Right renal pelvis (tissue), 4 donors: ENCODE data around the gene SLC15A5. TPM values are rescaled to one million over a fixed set of nuclear protein-coding genes. Genes with fewer than 3 reads are reported as not detected.

Experiments used
- DNase-seq, 4 donors: peaks; one replicate each; pipeline ENCODE4 v3.0.0-alpha.2; 2013; ENCODE audit warnings: low read depth in 4 of 4, low spot score in 3 of 4, missing footprints in 1 of 4
- polyA plus RNA-seq, 4 donors: library from polyadenylated mRNA; unstranded; fragments of 120-200 nt; gene quantifications; one replicate each; pipeline ENCODE4 v1.2.1, GENCODE V29; 2013; ENCODE audit not compliant: insufficient read length in 4 of 4

Gene SLC15A5, protein sequence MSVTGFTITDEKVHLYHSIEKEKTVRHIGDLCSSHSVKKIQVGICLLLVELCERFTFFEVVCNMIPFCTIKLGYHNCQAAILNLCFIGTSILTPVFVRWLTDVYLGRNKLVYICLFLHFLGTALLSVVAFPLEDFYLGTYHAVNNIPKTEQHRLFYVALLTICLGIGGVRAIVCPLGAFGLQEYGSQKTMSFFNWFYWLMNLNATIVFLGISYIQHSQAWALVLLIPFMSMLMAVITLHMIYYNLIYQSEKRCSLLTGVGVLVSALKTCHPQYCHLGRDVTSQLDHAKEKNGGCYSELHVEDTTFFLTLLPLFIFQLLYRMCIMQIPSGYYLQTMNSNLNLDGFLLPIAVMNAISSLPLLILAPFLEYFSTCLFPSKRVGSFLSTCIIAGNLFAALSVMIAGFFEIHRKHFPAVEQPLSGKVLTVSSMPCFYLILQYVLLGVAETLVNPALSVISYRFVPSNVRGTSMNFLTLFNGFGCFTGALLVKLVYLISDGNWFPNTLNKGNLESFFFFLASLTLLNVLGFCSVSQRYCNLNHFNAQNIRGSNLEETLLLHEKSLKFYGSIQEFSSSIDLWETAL
- polyA plus RNA-seq = not detected

DNA sequence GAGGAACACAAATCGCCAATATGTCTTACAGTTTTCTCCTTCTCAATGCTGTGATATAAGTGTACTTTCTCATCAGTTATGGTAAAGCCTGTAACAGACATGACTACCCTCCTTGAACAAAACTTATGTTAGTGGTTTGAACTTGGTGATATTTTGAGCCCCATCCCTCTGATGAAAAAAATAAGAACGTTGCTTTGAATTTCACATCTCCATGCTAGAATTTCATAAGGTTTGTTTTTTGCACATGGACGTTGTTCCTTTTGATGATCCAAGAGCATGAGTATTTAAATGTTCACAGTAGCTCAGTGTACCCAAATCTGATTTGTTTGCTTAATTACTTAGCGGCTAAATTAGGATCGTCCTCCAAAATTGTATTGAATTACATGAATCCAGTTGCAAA, at the start of gene SLC15A5:
TSS of gene SLC15A5 (minus strand) at position 101 of the 400 bp plus-strand sequence. CDS start at position 101, 0 bp downstream.
- no peak for DNase-seq

DNA sequence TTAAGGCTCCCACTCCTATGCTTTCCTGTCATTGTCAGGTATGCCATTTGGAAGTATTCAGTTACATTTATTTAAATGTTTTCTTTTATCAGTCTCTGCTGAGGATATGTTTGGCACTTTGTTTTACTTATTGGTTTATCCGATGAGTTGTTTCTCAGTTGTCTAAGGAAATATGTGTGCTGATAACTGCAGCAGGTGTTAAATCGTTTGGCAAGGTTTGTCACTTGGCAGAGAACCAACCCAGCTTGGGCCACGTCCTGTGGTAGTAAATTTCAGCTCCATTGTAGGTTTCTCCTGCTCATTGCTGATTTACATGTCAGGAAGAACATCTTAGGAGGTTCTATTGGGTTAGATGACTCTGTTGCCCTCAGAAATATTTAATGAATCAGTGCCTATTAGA, 47.9 kb upstream of the SLC15A5 start:
- no peak for DNase-seq

DNA sequence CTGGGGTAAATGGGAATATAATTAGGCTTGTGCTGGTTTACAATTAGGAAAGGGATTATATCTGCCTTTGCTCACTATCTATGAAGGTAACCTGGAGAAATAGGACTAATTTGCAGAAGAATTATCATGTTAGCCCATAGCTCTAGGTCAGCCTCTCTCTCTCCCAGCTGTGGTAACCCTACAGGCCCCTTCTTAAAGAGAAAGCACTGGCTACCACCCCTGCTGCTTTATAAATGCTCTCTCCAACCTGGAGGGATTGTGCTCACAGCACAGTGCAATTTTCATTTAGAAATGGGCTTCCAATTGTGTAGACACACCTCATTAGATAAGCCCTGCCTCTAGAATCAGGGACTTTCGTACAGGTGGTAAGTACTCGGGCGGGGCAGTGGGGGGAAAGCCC, 47.3 kb upstream of the SLC15A5 start:
- no peak for DNase-seq

DNA sequence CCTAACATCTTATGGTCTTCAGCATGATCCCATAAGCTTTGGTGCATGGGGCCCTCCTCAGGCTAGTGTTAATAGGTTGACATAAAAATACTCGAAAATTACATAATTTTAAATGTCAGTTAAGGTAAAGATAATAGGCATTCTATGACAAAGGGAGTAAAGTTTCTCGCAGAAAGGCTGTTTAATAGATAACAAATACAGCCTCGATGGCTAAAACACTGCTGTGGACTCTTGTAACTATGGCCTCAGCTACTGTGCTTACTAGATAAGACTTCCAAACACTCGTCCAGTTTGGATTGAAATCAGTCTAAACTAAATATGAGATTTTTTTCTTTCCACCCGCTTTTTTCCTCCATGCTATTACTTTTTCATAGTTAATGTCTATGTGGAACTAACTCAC, 46.8 kb upstream of the SLC15A5 start:
- no peak for DNase-seq

DNA sequence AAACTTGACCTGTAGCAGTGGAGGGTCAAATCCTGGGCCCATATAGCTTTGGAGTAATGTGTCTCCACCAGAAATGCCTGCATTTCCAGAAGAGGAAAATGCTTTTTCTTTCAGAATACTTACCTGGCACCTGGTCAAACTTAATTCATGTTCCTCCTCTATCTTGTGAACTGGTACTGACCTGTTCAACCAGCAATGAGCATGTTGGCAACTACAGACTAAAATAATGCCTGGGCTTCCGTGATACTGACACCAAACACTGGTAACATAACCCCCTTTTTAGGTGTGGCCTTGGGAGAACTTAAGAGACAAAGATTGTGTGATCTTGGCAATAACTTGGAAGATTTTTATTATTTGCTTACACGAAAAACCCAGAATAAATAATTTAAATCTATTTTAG, 46.2 kb upstream of the SLC15A5 start:
- DNase-seq = no peak

DNA sequence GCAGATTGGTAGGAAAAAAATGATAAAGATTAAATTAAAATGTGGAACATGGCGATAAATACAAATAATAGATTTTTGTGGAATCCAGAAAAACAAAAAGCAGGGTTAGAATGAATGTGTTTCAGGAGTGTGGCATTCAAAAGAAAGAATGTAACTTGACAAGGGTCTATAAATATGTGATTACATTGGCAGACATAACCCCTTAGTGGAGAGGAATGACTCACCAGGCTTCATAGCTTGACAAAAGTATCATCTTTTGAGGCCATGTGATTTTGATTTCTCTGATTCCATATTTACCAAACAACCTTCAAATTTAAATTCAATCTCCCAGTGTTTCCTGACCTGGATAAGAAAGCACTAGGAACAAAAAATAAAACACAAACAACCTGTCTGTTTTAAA, 45.5 kb upstream of the SLC15A5 start:
- no peak for DNase-seq

DNA sequence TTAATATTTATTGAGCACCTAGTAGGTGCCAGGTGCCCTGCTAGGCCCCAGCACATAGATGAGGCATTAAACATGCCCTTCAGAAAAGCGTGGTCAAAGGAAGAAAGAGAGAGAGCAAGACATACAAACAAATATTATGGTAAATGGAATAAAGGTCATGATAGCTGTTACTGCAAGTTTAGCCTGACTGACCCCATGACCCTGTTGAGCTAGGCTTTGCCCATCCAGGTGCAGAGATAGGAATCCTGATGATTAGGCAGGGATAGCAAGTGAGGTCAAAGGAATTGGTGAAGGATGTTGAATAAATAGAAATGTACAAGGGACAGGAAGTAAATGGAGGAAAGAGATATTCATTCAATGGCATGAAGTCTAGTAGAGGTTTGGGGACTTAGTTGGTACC, 33.4 kb upstream of the SLC15A5 start:
- DNase-seq = no peak

DNA sequence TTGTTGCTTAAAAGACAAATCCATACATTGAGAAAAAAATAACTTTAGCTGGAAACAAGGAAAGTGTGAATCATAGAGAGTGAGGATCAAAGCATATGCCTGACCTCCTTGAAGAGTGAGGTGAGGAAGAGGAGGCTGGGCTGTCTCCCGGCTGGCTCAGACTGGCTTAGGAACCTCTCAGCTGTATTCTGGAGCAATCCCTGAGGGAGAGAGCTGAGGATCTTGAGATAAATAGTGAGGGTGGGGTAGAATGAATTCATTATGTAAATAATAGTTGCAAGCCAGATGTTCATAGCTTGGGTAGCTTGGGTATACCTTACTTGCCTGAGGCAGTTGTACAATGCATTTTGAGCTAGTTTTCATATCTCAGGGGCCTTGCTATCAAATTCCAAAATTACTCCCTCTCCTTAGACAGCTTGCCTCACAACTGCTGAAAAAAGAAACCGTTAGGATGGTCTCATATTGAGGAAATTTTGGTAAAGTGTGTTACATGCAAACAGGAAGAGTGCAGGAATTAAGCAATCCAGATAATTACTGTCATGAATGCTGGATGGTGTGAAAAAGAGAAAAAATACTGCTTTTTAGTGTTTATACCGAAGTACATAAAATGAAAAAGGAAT, 30.5 kb upstream of the SLC15A5 start:
- no peak for DNase-seq

DNA sequence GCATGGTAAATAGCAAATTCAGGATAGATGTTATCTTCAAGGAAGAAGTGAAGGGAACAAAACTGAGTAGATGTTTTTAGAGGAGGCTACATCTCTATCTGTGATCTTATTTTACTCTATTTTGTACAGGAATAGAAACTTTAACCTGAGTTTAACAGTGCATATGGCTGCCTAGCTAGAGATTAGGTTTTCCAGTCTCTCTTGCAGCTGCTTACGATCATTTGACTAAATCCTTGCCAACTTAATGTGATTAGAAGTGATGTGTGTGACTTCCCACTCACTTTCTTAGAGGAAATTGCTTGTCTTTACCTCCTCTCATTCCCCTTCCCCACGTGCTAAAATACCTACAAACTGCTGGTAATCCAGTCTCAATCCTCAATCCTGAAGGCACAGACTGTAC, 26.5 kb upstream of the SLC15A5 start:
- DNase-seq = no peak

DNA sequence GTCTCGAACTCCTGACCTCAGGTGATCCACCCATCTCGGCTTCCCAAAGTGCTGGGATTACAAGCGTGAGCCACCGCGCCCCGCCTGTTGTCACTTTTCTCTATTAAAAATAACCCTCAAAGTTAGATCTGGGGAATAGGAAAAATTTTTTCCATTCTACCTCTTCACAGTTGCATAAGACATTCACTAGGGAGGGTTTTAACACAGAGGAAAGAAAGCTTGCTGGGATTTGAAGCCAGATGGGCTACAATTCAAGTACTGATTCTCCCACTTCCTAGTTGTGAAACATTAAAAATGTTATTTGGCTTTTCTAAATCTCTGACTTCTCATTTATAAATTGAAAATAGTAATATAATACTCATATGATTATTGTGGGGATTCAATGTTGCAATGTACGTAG, 23.3 kb upstream of the SLC15A5 start:
- no peak for DNase-seq

DNA sequence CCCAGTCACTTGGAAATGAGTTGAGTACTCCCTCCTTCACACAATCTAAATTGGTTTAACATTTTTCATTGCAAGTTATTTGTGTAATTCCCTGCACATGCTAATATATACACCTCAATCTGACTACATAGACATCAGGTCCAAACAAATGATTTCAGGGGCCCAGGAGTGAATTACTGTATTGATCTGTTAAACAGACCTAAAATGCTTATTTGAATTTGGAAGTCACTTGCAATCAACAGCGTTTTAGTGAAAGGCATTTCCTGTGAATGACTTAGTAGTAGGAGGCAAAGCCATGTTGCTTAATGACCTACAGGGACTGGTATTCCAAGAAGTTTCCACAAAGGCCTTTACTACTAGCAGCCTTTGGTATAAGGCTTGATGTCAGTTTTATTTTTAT, 22.6 kb upstream of the SLC15A5 start:
- DNase-seq = no peak

DNA sequence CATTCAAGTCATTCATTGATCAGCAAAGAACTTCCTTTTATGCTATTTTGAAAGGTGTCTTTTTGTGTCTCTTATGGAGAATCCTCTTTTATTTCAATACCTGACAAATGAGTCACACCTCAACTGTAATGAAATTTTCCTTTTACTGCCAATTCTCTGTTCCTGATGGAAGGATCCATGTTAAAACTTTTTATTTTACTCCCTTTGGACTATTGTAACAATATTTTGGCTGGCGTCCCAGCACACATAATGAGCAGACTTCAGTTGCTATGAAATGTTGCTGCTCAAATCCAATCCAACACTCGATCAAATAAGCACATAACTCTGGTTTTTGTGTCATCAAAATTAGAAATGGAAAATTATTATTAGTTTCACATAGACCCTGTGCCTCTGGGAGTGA, 21.9 kb upstream of the SLC15A5 start:
- DNase-seq = no peak

DNA sequence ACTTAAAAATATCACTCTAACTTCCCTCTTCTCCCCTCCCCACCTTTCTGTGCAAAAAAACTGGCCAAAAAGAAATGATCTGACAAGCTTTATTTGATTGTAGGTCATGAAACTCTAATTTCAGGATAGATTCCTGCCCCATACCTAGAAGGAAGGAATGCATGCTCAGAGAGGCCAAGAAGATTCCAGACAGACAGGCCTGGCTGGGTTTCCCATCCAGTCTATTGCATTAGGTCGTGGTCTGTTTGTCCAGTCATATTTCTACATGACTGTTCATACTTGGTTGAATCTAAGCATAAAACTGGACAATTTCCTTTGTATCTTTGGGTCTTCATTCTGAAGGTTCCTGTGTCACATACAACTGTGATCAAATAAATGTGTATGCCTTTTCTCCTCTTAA, 20.0 kb upstream of the SLC15A5 start:
- no peak for DNase-seq

DNA sequence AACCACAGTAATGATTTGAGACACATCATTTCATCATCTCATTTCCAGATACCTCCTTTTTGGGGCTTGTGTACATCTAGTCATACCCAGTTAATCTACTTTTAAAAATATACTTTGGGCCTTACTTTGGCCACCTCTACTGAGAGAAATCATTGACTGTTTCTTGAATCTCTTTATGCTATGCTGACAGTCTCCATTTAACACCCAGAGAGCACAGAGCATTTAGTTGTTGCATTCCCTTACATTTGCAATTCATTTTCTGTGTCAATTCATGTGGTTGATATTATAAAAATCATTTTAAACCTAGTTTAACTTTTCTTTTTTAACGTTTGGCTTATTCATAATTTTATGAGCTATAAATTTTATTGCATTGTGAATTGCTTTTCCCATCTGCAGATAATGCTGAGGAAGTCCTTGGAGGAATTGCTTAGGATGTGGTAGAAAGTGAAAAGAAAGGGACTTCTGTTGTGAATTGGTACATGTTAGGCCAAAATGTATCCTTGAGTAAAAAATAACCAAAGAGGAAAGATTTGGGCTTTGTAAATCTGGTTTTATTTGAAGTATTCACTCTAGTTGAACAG, 17.0 kb upstream of the SLC15A5 start:
- DNase-seq = no peak

DNA sequence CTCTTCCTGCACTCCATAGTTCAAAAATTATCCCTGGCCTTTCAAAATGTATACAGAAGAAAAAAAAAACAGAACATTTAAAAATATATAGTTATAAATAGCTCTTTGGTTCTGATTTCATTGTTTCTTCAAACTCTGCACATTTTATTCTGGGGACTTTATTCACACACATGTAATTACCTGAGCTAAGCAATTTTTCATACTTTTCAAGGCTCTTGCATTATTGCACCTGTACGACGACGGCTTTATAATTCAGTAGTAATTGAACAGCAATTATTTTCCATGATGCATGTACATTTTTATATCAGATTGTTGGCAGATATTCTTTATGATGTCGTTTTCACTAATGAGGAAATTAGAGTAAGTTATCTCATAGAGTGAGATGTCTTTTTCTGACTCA, 13.5 kb upstream of the SLC15A5 start:
- DNase-seq = no peak

DNA sequence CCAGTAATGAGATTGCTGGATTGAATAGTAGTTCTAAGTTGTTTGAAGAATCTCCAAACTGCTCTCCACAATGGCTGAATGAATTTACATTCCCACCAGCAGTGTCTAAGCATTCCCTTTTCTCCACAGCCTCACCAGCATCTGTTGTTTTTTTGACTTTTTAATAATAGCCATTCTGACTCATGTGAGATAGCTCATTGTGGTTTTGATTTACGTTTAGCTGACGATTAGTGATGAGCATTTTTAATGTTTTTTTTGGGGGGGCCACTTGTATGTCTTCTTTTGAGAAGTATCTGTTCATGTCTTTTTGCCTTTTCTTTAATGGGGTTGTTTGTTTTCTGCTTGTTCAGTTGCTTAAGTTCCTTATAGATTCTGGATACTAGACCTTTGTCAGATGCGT, 8.1 kb upstream of the SLC15A5 start:
- DNase-seq = no peak

DNA sequence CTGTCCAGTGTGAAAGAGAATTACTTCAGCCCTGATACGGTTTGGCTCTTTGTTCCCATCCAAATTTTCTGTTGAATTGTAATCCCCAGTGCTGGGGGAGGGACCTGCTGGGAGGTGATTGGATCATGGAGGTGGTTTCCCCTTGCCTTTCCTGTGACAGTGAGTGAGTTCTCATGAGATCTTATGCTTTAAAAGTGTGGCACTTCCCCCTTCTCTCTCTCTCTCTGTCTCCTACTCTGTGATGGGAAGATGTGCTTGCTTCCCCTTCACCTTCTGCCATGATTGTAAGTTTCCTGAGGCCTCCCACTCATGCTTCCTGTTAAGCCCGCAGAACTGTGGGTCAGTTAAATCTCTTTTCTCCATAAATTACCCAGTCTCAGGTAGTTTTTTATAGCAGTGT, 5.5 kb upstream of the SLC15A5 start:
- DNase-seq = no peak

DNA sequence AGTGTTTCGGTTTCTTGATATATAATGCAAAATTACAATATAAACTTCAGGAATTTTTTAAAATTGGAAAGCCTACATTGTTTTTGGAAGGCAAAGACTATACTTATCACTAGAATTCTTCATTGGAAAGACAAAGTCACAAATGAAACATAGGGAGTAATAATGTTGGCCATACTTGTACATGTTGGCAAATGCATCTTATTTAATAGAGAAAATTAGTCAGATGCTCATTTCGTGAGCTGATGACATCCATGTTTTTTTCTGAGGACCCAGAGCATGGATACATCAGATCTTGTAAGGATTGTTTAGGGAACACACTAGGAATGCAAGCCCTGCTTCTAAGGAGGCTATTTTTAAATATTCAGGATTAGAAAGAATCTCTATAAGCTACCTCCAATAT, 4.6 kb upstream of the SLC15A5 start:
- no peak for DNase-seq

DNA sequence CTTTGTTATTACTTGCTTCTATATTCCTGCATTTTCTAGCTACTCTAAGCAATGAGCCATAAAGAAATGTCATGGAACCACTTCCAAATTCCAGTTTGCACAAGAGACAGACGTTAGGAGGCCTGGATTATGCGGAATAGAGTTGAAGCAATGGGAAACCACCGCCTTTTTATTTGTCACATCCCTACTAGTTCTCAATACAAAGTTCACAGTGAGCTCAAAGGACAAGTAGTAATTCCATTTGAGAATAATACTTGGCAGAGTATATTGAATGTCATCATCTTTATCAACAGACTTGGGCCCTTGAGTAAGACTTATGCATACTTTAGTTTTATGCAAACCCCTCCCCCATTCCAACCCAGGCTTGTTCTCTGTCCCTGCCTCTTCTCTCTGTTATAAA, 3.7 kb upstream of the SLC15A5 start:
- DNase-seq = no peak

DNA sequence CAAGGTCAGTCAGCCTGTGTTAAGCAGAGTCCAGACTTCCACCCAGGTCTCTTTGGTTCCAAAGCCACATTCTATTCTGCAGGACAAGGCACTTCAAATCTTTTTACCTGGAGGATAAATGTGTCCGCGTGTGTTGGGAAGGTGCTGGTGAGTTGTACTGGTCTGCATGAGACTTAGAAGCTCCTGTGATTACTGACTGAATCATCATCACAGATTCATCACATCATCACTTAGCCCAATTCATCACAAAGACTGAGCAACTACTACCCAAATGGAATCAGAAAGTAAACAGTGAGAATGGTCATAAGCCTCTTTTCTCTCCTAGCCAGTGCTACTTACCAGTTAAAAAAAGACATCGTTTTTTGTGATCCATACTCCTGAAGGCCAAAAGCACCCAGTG, 5.3 kb downstream of the SLC15A5 start:
- no peak for DNase-seq

DNA sequence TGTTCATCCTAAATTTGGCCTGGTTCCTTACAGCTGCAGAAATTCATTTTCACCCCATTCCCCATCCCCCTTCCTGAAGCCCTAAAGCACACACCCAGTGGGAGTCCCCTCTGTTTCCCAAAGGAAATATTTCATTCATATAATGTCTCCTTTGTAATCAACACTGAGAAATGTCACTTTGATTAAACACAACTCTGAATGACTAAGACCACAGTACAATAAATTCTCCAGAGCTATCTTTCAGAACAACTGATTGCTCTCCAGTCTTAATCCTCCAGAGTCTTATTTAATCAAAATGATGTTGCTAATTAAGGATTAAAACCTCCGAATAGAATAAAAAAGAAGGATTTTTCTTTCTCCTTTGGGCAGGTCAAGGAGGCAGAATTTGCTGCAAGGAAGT, 6.4 kb downstream of the SLC15A5 start:
- DNase-seq = no peak

DNA sequence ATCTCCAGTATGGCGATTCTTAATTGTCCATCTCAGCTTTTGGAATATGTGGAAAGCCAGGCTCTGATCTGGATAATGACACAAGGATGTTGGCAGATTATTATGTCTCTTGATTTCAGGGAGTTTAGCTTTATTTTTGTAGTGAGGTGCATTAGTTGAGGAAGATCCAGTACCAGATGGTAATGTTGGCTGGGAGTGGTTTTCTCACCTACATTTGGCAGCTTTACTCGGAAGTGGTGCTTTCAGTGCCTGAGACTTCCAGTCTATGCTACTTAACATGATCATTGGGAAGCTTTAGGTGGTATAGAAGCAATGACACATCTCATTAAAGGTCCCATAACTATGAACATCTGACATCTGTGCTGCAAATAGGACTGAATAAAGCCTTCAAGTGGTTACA, 7.5 kb downstream of the SLC15A5 start:
- DNase-seq = no peak
